CD4-positive, alpha-beta T cell treated with Interleukin-17A for 4 hours (primary cell): ENCODE results near the gene PDCL3.

Source experiments
- DNase-seq: peaks from one replicate; pipeline ENCODE4 v3.0.0-alpha.2; 2020; ENCODE audit warnings: mixed read lengths

The PDCL3 gene

DNA sequence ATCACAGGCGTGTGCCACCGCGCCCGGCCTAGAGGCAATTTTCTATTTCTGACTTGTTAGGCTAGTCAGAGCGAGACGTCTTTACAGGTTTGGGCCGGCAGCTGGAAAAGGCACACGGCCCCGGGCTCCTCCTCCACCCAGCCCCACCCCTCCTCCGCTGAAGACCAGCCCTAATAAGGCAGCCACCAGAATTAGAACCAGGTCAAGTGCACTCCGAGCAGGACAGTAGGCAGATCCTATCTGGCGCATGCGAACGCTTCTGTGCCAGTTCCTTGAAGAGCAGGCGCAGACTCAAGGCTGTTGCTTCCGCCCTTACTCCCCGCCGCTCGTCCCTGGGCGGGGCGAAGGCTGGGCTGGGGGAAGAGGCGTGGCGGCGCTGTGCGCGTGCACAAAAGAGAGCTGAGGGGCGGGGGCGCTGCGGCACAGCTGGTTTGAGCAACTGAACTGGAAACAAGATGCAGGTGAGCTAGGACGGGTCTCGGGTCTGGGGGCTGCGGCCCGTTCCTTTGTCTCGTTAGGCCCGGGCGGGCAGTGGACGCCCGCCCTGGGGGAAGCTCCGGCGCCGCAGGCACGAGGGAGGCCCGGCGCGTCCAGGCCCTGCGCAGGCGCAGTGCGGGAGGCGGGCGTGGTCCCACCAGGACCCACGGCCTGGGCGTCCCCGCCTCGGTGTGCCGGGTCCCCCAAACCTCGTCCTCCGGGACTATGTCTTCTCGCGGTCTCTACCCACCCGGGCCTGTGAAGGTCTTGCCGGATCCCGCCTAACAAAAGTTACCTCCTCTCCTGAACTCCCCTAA lies at the start of gene PDCL3:
TSS of gene PDCL3 (plus strand) at position 381 of the 794 bp plus-strand sequence. CDS start at position 456, 75 bp downstream.
- peak; percentile 96 for DNase-seq

DNA sequence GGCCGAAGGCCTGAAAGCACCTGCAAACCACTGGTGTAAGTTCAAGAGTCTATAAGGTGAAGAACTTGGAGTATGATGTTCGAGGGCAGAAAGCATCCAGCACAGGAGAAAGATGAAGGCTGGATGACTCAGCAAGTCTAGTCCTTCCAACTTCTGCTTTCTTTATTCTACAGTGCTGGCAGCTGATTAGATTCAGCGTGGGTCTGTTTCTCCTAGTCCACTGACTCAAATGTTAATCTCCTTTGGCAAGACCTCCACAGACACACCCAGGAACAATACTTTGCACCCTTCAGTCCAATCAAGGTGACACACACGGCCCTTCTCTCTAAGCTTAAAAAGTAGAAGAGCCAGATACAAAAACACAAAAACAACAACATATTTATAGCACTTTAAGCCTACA lies 49.1 kb upstream of the PDCL3 start:
- no peak for DNase-seq

DNA sequence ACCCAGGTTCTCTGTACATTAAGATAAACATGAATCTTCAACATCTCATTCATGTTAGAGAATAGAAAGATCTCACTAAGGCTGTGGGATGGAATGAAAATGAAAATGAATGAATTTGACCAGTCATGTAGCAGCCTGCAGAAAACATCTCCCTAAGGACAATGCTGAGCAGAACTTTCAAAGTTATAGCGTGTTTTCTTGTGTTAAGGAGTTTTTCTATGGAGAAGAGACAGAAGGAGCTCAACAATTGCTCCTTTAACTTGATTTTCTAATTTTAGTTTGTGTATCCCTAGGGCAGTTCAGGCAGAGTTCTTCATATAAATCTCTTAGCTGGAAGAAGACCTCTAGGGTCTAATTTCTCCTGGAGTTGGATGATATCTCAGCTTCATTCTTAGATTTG lies 45.2 kb upstream of the PDCL3 start:
- no peak for DNase-seq

DNA sequence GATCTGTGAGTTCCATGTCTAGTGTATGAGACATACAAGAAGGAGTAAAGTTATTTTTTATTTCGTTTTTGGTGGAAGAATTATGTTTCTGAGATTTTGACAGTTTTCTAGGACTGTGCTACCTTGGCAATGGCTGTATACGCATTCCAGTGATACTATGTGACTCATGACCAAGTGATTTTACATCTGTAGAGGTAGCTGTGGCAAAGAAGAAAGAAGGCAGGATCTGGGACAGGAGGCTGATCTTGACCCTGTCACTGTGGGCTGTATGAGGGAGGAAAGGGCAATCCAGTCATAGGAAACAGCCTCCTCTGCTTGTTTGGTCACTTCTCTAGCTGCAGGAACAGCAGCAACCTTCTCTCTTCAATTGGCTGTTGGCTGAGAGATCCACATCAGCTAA lies 44.0 kb upstream of the PDCL3 start:
- no peak for DNase-seq

DNA sequence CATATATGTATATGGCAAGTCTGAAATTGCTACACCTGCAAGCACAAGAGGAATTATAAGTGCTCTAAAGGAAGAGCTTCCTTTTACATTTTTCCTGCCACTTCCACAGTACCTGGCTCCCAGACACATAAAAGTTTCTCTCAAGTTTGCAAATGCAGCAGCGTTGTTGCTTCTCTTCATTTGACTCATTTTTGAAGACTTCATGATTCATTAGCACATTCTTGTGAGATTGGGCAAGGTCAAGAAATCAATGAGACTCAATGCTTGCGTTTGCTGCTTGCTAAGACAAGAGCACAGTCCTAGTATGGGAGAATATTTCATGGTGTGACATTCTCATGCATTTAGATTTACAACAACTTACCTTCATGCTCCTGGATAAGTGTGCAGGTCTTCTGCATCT lies 42.6 kb upstream of the PDCL3 start:
- DNase-seq: no peak

DNA sequence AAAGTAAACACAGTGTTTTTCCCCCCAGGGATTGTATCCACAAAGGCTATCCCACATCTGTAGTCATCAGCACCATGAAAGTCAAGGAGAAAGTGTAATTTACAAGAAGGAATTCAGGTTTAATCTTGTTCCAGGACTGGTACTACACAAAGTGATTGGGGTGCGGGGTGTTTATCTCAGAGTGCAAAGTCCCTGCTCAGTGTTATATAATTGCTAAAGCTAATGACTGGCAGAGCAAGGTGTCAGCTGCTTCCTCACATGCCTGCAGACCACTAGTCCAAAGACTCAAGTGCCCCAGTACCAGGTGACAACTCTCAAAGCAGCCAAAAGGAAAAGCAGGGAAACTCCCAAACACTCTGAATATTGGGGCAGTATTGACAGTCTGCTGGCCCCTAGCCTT lies 40.4 kb upstream of the PDCL3 start:
- no peak for DNase-seq

DNA sequence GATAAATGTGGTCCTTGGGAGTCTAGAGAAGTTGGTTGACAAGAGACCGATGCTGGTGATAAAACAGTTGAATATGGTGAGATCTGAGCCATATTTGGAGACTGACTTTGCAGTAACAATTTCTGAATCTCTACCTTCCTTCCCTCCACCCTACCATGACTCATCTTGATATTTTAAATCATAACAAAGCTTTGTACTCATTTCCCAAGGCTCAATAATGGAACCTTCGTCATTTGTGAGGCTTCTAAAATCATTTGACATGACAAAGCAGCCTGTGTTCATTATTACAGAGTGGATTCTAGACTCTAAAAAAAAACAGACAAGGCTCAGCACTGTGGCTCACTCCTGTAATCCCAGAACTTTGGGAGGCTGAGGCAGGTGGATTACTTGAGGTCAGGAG lies 38.5 kb upstream of the PDCL3 start:
- no peak for DNase-seq

DNA sequence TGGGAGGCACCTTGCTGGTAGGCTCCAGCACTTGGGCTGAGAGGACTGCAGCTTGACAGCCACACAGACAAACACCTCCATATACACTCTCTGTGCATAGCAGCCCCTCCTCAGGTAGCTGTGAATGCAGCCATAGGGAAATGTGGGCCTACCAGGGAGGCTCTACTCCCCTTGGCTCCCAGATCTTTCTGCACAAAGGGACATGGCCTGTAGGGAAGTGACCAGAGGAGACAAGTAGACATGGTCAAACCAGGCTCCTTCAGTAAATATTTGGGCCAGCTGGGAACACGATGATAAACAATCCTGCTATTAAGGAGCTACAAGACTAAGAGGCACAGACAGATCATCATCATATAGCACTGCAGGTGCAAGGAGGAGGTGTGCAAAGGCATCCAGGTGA lies 35.9 kb upstream of the PDCL3 start:
- DNase-seq: no peak

DNA sequence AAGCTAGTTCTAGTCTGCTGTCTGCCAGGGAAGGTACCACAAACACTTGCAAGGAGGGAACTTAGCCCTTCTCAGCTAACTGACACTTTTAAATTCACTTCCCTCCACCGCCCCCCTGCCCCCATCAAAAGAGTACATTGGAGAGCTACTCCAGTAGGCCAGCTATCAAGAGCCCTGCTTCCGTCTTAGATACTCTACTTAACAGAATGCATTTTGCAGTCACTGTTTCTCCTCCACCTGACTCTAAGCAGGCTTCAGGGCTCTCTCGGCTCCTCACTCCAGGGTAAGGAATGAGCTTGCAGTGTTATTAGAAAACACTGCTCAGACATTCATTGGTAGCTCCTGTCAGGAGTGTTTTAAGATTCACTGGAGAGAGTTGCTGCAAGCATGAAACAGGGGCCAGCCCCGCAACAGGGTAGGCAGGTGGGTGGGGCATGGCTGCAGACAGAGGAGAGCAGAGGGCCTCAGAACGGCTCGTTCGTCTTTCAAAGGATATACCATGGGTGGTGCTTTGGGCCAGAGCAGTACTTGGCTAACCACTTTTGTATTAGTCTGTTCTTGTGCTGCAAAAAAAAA lies 35.3 kb upstream of the PDCL3 start:
- DNase-seq: no peak

DNA sequence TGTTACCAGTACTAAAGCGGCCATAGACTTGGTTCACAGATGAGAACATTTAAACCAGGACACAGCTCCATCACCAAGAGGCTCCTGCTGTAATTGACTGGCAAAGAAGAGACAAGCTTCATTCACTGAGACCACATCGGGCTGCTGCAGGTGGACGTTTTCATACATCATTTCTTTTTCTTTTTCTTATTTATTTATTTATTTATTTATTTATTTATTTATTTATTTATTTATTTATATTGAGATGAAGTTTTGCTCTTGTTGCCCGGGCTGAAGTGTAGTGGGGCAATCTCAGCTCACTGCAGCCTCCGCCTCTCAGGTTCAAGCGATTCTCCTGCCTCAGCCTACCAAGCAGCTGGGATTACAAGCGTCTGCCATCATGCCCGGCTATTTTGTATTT lies 33.6 kb upstream of the PDCL3 start:
- no peak for DNase-seq

DNA sequence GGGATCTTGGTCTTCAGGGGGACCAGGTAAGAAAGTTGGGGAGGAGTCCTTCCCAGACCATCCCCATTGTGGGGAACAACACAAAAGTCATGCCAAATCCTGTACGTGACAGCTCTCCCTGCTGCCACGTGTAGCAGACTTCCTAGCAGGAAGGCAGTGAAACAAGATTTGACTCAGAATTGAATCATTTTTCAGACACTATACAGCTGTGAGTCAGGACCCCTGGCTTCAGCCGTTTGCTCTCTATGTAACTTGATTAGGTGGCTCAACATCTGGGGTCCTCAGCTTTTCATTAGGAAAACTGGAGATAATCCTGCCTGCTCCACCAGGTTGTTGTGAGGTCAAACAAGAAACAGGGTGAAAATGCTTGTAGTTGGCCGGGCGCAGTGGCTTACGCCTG lies 32.9 kb upstream of the PDCL3 start:
- DNase-seq: no peak

DNA sequence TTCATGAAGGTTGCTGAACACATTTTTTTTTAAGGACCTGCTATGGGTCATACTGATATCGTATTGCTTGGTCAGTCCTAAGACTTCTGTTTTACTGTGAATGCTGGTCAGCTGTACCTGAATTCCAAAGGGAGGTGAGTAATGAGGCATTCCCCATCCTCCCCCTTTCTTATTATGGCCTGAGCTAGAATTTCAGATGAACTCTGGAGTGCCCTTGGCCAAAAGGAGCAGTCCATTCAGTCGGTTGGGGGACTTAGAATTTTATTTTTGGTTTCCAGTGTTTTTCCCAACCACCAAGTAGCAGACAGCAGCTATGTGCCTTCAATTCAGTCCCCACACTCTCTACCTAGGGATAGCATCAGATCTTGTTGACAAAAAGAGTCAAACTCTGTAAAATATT lies 26.9 kb upstream of the PDCL3 start:
- no peak for DNase-seq

DNA sequence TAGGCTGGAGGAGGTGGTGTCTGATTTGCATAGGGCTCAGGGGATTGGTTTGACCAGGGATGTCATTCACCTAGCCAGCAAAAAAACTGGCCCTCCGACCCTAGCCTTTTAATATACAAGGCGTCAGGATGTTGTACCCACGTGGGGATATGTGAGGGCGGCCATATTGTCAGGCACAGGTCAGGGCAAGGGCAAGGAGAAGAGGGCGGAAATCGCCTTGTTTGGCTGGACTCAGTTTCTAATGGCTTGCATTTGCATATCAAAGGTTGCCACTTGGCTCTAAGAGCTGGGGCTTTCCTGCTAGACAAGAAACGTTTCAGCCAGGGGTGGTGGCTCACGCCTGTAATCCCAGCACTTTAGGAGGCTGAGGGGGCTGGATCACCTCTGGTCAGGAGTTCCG lies 24.9 kb upstream of the PDCL3 start:
- no peak for DNase-seq

DNA sequence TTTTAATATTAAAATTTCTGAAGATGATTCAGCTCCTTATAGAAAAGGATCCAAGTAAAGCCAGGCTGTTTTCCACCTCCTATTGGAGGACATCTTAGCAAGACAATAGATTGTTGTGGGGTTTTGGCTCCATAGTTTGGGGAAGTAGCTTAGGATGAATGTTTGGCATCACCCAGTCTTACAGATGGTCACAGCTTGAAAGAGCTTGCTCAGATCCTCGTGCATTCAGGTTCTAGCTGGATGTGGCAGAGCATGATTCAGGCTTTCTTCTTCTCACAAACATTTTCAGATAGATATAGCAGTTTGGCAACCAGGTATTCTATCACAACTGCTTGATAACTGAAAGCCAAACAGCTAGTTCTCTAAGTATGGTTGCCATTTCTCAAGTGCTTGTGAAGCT lies 23.6 kb upstream of the PDCL3 start:
- no peak for DNase-seq

DNA sequence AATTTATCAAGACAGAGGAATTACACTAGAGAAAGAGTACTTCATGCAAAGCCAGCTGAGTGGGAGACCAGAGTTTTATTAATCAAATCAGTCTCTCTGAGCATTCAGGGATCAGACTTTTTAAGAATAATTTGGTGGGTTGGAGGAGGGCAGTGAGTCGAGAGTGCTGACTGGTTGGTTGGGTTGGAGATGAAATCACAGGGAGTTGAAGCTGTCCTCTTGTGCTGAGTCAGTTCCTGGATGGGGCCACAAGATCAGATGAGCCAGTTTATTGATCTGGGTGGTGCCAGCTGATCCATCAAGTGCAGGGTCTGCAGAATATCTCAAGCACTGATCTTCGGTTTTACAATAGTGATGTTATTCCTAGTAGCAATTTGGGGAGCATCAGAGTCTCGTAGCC lies 21.4 kb upstream of the PDCL3 start:
- DNase-seq: no peak

DNA sequence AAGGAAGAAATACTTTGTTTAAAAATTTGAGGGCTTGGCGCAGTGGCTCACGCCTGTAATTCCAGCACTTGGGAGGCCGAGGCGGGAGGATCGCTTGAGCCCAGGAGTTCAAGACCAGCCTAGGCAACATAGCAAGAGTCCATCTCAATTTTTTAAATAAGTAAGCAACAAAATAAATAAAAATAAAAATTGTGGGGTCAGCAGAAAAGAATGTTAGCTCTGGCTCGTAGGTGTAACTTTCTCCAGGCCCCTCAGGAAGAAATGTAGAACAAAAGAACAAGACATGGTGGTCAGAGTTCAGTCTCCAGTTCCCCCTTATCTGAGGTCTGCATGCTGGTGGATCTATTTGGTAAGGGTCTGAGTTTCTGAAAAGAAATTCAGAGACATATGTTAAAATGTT lies 20.4 kb upstream of the PDCL3 start:
- no peak for DNase-seq

DNA sequence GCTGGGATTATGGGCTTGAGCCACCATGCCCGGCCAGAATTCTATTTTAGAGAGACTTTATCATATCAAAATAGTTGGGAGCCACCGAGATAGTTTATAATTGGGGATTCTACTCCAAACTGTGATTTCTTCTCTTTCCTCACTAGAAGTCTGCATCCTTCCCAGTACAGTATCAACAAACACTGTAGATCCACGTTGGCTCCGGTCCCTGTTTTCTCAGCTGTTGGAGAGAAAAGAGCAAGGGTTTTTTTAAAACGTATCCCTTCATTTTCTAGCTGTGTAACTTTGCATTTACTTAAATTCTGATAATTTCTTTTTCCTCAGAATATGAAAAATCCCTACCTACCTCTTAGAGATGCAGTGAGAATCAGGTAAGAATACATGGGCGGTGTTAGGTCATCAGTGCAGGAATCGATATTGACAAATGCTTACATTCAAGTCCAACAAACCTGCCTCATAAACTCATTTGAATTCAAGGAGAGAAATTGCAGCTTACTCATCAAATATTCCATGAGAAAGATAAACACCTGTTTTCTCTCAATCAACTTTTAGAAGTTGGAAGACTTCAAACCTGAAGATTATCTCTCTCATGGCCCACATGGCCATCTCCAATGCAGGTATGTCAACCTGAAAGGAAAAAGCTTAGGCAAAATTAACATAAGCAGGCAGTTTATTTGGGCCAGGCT lies 17.7 kb upstream of the PDCL3 start:
- no peak for DNase-seq

DNA sequence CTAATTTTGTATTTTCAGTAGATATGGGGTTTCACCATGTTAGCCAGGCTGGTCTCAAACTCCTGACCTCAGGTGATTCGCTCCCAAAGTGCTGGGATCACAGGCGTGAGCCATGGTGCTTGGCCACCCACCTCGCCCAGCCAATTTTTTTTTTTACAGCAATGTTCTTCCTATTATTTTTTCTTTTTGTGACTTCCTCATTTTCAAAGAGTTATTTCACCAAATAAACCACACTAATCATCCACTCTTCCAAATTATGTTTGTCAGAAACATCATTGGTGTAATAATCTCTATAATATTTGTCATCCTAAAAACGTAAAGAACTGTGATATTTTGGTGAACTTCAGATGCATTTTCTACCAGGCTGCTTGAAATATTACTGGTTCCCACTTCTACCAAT lies 16.3 kb upstream of the PDCL3 start:
- no peak for DNase-seq

DNA sequence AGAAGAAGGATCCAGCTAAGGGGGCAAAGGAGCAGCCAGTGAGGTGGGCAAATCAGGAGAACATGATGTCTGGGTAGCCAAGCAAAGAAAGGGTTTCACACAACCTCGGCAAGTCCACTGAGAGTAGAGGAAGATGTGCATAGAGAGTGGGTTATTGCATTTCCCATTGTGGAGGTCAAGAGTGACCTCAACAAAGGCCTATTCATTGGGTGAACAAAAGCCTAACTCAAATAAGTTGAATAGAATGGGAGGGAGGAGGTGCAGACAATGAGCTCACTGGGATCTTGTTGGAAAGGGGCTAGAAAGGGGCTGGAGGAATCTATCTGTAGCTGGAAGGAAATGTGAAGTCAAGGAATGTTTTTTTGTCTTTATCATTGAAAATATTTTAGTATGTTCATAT lies 14.0 kb upstream of the PDCL3 start:
- DNase-seq: no peak

DNA sequence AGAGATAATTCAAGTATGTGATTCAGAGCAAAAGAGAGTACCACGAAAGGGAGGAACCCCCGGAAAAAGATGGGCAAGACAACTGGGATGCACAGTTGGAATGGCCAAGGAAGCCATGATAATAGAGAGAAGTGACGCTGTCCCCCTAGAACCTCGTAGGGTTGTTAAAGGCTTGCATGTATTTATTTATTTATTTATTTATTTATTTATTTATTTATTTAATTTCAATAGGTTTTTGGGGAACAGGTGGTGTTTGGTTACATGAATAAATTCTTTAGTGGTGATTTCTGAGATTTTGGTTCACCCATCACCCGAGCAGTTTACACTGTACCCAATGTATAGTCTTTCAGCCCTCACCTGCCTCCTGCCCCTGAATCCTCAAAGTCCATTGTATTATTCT lies 11.5 kb upstream of the PDCL3 start:
- no peak for DNase-seq

DNA sequence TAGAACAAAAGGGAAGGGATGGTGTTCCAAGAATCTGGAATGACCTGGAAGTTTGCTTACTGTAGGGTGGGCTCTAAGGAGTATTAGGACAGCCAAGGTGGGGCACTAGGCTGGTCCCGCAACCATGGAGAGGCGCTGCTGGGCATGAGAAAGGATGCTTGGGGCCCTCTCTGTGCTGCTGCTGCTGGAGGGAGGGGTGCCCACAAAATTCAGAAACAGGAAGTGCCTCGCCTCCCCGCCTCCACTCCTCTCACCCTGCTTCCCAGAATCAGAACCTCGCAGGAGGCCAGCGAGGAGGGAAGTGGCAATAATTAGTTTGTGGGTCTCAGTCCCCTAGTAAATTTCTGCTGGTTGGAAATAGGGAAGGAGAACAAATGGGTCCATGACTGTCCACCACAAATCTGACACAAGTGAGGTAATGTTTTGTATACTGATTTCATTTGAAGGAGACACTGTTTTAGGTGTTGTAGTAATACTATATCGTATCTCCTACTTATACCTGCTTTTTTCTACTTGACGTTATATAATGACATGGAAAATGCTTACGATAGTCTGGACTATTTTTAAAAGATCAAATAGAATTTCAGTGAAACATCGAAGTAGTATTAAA lies 7.9 kb upstream of the PDCL3 start:
- peak; percentile 70 for DNase-seq

DNA sequence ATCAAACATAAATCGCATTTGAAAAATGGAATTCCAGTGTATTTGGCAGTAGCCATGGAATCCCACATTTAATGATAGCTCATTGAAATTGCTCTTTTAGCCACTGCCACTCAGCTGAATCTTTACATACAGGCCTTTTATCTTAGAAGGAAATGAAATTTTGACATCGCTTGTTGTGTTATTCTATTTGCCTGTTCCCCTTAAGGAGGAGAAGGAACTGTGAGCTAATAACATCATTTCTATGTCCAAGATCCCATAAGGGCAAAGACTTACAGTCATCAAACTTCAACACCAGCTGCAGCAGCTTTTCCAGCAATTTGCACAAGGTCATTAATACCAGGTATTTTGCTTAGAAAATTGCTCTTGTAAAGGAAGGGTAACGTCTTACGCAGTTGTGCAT lies 6.0 kb upstream of the PDCL3 start:
- DNase-seq: no peak

DNA sequence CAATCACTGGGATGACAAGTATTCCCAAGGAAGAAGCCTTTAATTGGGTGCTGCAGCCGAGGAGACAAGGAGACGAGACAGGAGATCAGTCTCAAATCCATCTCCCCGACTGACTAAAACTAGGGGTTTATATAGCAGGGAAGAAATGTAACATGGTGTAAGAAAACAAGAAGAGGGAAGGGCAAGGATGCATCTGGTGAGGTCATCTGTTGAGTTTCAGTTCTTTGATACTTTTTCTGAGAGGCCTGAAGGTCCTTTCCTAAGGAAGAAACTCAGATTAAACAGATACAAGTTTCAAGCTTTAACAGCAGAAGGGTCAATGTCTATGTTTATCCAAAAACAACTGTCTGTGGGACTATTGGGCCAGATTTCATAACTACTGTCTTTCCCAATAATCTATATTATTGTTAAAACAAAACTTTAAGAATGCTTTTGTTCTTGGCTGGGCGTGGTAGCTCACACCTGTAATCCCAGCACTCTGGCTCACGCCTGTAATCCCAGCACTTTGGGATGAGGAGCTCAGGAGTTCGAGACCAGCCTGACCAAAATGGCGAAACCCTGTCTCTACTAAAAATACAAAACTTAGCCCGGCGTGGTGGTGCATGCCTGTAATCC lies 2.5 kb upstream of the PDCL3 start:
- DNase-seq: no peak

DNA sequence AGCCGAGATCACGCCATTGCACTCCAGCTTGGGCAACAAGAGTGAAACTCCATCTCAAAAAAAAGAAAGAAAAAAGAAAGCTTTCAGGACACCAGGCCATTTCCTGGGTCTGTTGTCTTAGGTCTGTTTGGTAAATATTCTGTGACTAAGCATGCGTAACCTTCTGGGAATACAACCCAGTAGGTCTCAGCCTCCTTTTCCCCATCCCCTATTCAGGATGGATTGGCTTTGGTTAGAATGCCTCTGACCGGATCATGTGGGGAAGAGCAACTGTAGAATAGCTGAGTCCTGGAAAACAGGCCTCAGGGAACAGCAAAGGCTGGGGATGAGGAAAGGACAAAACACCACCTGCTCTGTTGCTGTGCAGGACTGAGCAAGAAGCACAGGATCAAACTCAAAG lies 1.6 kb upstream of the PDCL3 start:
- DNase-seq: no peak
